Suprapubic skin (tissue), 4 donors: ENCODE data around the gene CA11. TPM values are rescaled to one million over a fixed set of nuclear protein-coding genes. Genes with fewer than 3 reads are reported as not detected.

Experiments
- DNase-seq, 2 donors: peaks; one replicate each; pipeline ENCODE4 v3.0.0-alpha.2; 2019; ENCODE audit warnings: low spot score in 2 of 2
- H3K27ac ChIP-seq: fragments of 200-600 bp; sonication (generic); one replicate; pipeline ENCODE4 v1.5.1; 2019
- H3K27me3 ChIP-seq: fragments of 200-600 bp; sonication (generic); one replicate; pipeline ENCODE4 v1.5.1; 2019
- H3K36me3 ChIP-seq: fragments of 200-600 bp; sonication (generic); one replicate; pipeline ENCODE4 v1.5.1; 2019
- H3K4me1 ChIP-seq: fragments of 200-600 bp; sonication (generic); one replicate; pipeline ENCODE4 v1.5.1; 2019
- H3K4me3 ChIP-seq: fragments of 200-600 bp; sonication (generic); one replicate; pipeline ENCODE4 v1.5.1; 2019; ENCODE audit warnings: mild to moderate bottlenecking
- H3K9me3 ChIP-seq: fragments of 200-600 bp; sonication (generic); one replicate; pipeline ENCODE4 v1.5.1; 2019
- CTCF ChIP-seq, 2 donors: fragments of 200-600 bp in 1 of 2; fragments of 450-650 bp in 1 of 2; sonication (generic) in 1 of 2; IDR thresholded peaks; one replicate each; pipeline ENCODE4 v1.5.1; 2016 to 2019; ENCODE audit warnings: antibody characterized with exemption in 2 of 2, mild to moderate bottlenecking in 1 of 2, moderate library complexity in 1 of 2
- EP300 ChIP-seq: sonication (generic); formaldehyde crosslinking; IDR thresholded peaks from one replicate; pipeline ENCODE4 v1.6.1; 2017; ENCODE audit warnings: antibody characterized with exemption
- POLR2A ChIP-seq, 2 donors: fragments of 450-650 bp; IDR thresholded peaks; one replicate each; pipeline ENCODE4 v1.6.1; 2017; ENCODE audit warnings: antibody characterized with exemption in 2 of 2, mild to moderate bottlenecking in 2 of 2, moderate library complexity in 2 of 2
- POLR2AphosphoS5 ChIP-seq, 3 donors: sonication (generic); formaldehyde crosslinking; IDR thresholded peaks; one replicate each; pipeline ENCODE4 v1.6.1; 2017; ENCODE audit warnings: antibody characterized with exemption in 3 of 3
- WGBS: methylation state at CpG from one replicate; pipeline ENCODE4 v1.1.5; 2018; 5-methylcytosine and 5-hydroxymethylcytosine counted together
- total RNA-seq, 4 donors: library from RNA; depleted of rRNA; stranded (reverse); fragments of >200 nt; gene quantifications; one replicate each; pipeline ENCODE4 v1.1.0, GENCODE V29; 2016

The CA11 gene
- total RNA-seq, 4 donors from 2014 or later = 8.8 to 11.0 (median 9.7) TPM

- Histone ChIP-seq H3K27me3 (no peaks in the 10 kb centered on the region), H3K36me3 (no peaks in the 10 kb centered on the region), H3K27ac (peak overlapping the region; percentile 60), H3K4me1 (peaks cover 28% of the 10 kb centered on the region), H3K4me3 (no peak overlapping the region), H3K9me3 (no peaks in the 10 kb centered on the region)
- 81% methylated on average over 12 of the region's 13 CpGs for WGBS
- TF ChIP-seq EP300 (no peak), POLR2AphosphoS5 (IDR thresholded peaks at IDR 0.05) (no peak), CTCF (IDR thresholded peaks at IDR 0.05) (no peak), POLR2A (IDR thresholded peaks at IDR 0.05) (no peak)
- DNase-seq = no peak
Observed at GRCh38 chr19:48676887-48677286, 30.9 kb upstream of the CA11 start.

GRCh38 chr19:48676487-48676886, 30.5 kb upstream of the CA11 start:
- no peak overlapping the region for H3K4me3 ChIP-seq
- TF ChIP-seq POLR2AphosphoS5 (IDR thresholded peaks at IDR 0.05) = no peak
- no peaks in the 10 kb centered on the region for H3K36me3 ChIP-seq
- WGBS = 90% methylated on average over 7 of the region's 17 CpGs
- H3K27me3 ChIP-seq = no peaks in the 10 kb centered on the region
- no peaks in the 10 kb centered on the region for H3K9me3 ChIP-seq
- no peak for DNase-seq
- peak overlapping the region; percentile 73 for H3K27ac ChIP-seq
- H3K4me1 ChIP-seq = peaks cover 28% of the 10 kb centered on the region

- TF ChIP-seq POLR2AphosphoS5 (IDR thresholded peaks at IDR 0.05) (no peak), CTCF (IDR thresholded peaks at IDR 0.05) (peak; percentile 72 to 89)
- no peaks in the 10 kb centered on the region for H3K9me3 ChIP-seq
- H3K4me1 ChIP-seq = peaks cover 28% of the 10 kb centered on the region
- no peak overlapping the region for H3K4me3 ChIP-seq
- H3K27me3 ChIP-seq = no peaks in the 10 kb centered on the region
- WGBS = 41% methylated on average over 25 of the region's 28 CpGs
- DNase-seq = peak; percentile 90 to 91
- peak overlapping the region; percentile 73 for H3K27ac ChIP-seq
- no peaks in the 10 kb centered on the region for H3K36me3 ChIP-seq
Observed at GRCh38 chr19:48674921-48675824, 29.2 kb upstream of the CA11 start.

- no peaks in the 10 kb centered on the region for H3K9me3 ChIP-seq
- no peaks in the 10 kb centered on the region for H3K27me3 ChIP-seq
- no peak overlapping the region for H3K27ac ChIP-seq
- H3K36me3 ChIP-seq = no peaks in the 10 kb centered on the region
- no peak overlapping the region for H3K4me3 ChIP-seq
- TF ChIP-seq CTCF (IDR thresholded peaks at IDR 0.05) = no peak
- TF ChIP-seq POLR2AphosphoS5 (IDR thresholded peaks at IDR 0.05) = no peak
- TF ChIP-seq EP300 = no peak
- no peak for TF ChIP-seq POLR2A (IDR thresholded peaks at IDR 0.05)
- peaks cover 28% of the 10 kb centered on the region for H3K4me1 ChIP-seq
- WGBS = 90% methylated on average over 16 of the region's 19 CpGs
- DNase-seq = no peak
Observed at GRCh38 chr19:48674216-48674809, 28.3 kb upstream of the CA11 start.

GRCh38 chr19:48673436-48674100, 27.6 kb upstream of the CA11 start:
- Histone ChIP-seq H3K27me3 (no peaks in the 10 kb centered on the region), H3K4me1 (peaks cover 25% of the 10 kb centered on the region), H3K4me3 (no peak overlapping the region), H3K36me3 (no peaks in the 10 kb centered on the region), H3K9me3 (no peaks in the 10 kb centered on the region), H3K27ac (no peak overlapping the region)
- 80% methylated on average over 24 of the region's 25 CpGs for WGBS
- TF ChIP-seq EP300 = no peak
- TF ChIP-seq POLR2AphosphoS5 (IDR thresholded peaks at IDR 0.05) = no peak
- TF ChIP-seq CTCF (IDR thresholded peaks at IDR 0.05) = no peak
- no peak for TF ChIP-seq POLR2A (IDR thresholded peaks at IDR 0.05)
- DNase-seq = no peak
